GM06990 (cell line): ENCODE measurements around the gene CTNNAL1.
A peak's percentile ranks its signal among the peaks of the same experiment; 100 is the strongest.

Experiments used
- DNase-seq: peaks from one replicate; pipeline ENCODE4 v3.0.0-alpha.2; 2011; ENCODE audit not compliant: insufficient read length; ENCODE audit errors: extremely low read depth
- H3K27me3 ChIP-seq: replicated peaks from 2 replicates; pipeline ENCODE4 v1.6.0; 2011; ENCODE audit warnings: low read length; ENCODE audit not compliant: control insufficient read depth, insufficient read depth
- H3K36me3 ChIP-seq: 2 replicates; pipeline ENCODE4 v1.5.1; 2011; ENCODE audit warnings: low read length; ENCODE audit not compliant: control insufficient read depth, insufficient read depth
- H3K4me3 ChIP-seq: replicated peaks from 2 replicates; pipeline ENCODE4 v1.5.1; 2011; ENCODE audit warnings: low read depth, mild to moderate bottlenecking, control low read depth, low read length
- CTCF ChIP-seq: IDR thresholded peaks from 2 replicates; pipeline ENCODE4 v1.5.1; 2011; ENCODE audit warnings: low read length, control low read depth, mild to moderate bottlenecking, inconsistent platforms; ENCODE audit not compliant: insufficient read depth, poor library complexity, severe bottlenecking

The CTNNAL1 gene

GRCh38 chr9:109019420-109019819 is 6.1 kb upstream of the CTNNAL1 start:
- H3K4me3 ChIP-seq: no peak overlapping the region
- TF ChIP-seq CTCF: no peak
- no peaks in the 10 kb centered on the region for H3K27me3 ChIP-seq
- DNase-seq: no peak
- no peaks in the 10 kb centered on the region; the same call in 1 of the 2 replicates for H3K36me3 ChIP-seq

GRCh38 chr9:109017493-109017892 is 4.2 kb upstream of the CTNNAL1 start:
- Histone ChIP-seq H3K27me3 (no peaks in the 10 kb centered on the region), H3K4me3 (no peak overlapping the region), H3K36me3 (no peaks in the 10 kb centered on the region; the same call in 1 of the 2 replicates)
- TF ChIP-seq CTCF: no peak
- peak; percentile 41 for DNase-seq

- no peak for DNase-seq
- no peak for TF ChIP-seq CTCF
- H3K27me3 ChIP-seq: no peaks in the 10 kb centered on the region
- no peaks in the 10 kb centered on the region; the same call in 1 of the 2 replicates for H3K36me3 ChIP-seq
- H3K4me3 ChIP-seq: no peak overlapping the region
These were observed 3.8 kb upstream of the CTNNAL1 start for GRCh38 chr9:109017061-109017460.

GRCh38 chr9:109016132-109016531 is 2.8 kb upstream of the CTNNAL1 start:
- TF ChIP-seq CTCF: no peak
- DNase-seq: no peak
- Histone ChIP-seq H3K36me3 (no peaks in the 10 kb centered on the region; the same call in 1 of the 2 replicates), H3K27me3 (no peaks in the 10 kb centered on the region), H3K4me3 (no peak overlapping the region)

- Histone ChIP-seq H3K36me3 (no peaks in the 10 kb centered on the region), H3K27me3 (no peaks in the 10 kb centered on the region), H3K4me3 (no peak overlapping the region)
- DNase-seq: no peak
- TF ChIP-seq CTCF: no peak
These were observed 1.4 kb upstream of the CTNNAL1 start for GRCh38 chr9:109014608-109015280.
